HepG2 (cell line): Measurements from ENCODE around the gene TDRD6. TPM values are rescaled to one million over a fixed set of nuclear protein-coding genes. Genes with fewer than 3 reads are reported as not detected.
A peak's percentile ranks its signal among the peaks of the same experiment; 100 is the strongest.

Source experiments
- BCL6 ChIP-seq: IDR thresholded peaks from 2 replicates; pipeline ENCODE4 v1.6.1; 2016; ENCODE audit warnings: missing genetic modification reagents, missing compliant biosample characterization
- HNRNPLL ChIP-seq: fragments of 200-400 bp; formaldehyde crosslinking; IDR thresholded peaks from 2 replicates; pipeline ENCODE4 v1.6.1; 2017; ENCODE audit warnings: mild to moderate bottlenecking, low read depth, low read length; ENCODE audit not compliant: poor library complexity, severe bottlenecking
- HOMEZ ChIP-seq: IDR thresholded peaks from 2 replicates; pipeline ENCODE4 v1.6.1; 2016; ENCODE audit warnings: low read depth
- IKZF5 ChIP-seq: IDR thresholded peaks from 2 replicates; pipeline ENCODE4 v1.6.1; 2018; ENCODE audit warnings: missing genetic modification reagents, mild to moderate bottlenecking, missing compliant biosample characterization
- KAT2B ChIP-seq: fragments of 150-350 bp; IDR thresholded peaks from 2 replicates; pipeline ENCODE4 v1.6.1; 2014; ENCODE audit warnings: low read depth, low read length, borderline replicate concordance
- PITX1 ChIP-seq: sonication (generic); formaldehyde crosslinking; IDR thresholded peaks from 2 replicates; pipeline ENCODE4 v1.5.1; 2020; ENCODE audit warnings: mild to moderate bottlenecking, missing genetic modification reagents
- RERE ChIP-seq: IDR thresholded peaks from 2 replicates; pipeline ENCODE4 v1.6.1; 2016; ENCODE audit warnings: low read depth, missing genetic modification reagents, missing compliant biosample characterization
- TFDP2 ChIP-seq: sonication (generic); formaldehyde crosslinking; IDR thresholded peaks from 2 replicates; pipeline ENCODE4 v1.4.0; 2020; ENCODE audit warnings: missing genetic modification reagents
- ZNF10 ChIP-seq: sonication (generic); formaldehyde crosslinking; IDR thresholded peaks from 2 replicates; pipeline ENCODE4 v1.4.0; 2020; ENCODE audit warnings: mild to moderate bottlenecking, low read depth, missing genetic modification reagents, borderline replicate concordance
- ZNF143 ChIP-seq: sonication (generic); formaldehyde crosslinking; IDR thresholded peaks from 2 replicates; pipeline ENCODE4 v1.4.0; 2020; ENCODE audit warnings: missing genetic modification reagents
- ZNF558 ChIP-seq: sonication (generic); formaldehyde crosslinking; IDR thresholded peaks from 2 replicates; pipeline ENCODE4 v1.9.0; 2022; ENCODE audit warnings: mild to moderate bottlenecking, missing genetic modification reagents, borderline replicate concordance
- ZNF574 ChIP-seq: sonication (generic); formaldehyde crosslinking; IDR thresholded peaks from 2 replicates; pipeline ENCODE4 v1.4.0; 2020; ENCODE audit warnings: missing genetic modification reagents
- ZSCAN30 ChIP-seq: sonication (generic); formaldehyde crosslinking; IDR thresholded peaks from 2 replicates; pipeline ENCODE4 v1.5.0; 2020; ENCODE audit warnings: mild to moderate bottlenecking, missing genetic modification reagents
- polyA plus RNA-seq, 8 experiments: library from polyadenylated mRNA; depleted of rRNA in 3 of 8; stranded (reverse) in 7 of 8; unstranded in 1 of 8; fragments of >200 nt; fragmentation: Illumina TruSeq in 4 of 8; extraction: Trizol in 4 of 8; gene quantifications; 2 replicates each; pipeline versions ENCODE4 v1.2.1 to v1.2.3, GENCODE V29; 2011 to 2016; ENCODE audit warnings: low read depth in 4 of 8, missing spikeins in 1 of 8, mixed read lengths in 1 of 8; ENCODE audit not compliant: insufficient read depth in 1 of 8
- total RNA-seq, 5 experiments: library from RNA; depleted of rRNA; stranded (reverse); fragments of >200 nt; fragmentation: Illumina TruSeq; extraction: Trizol; gene quantifications; 2 replicates each; pipeline ENCODE4 v1.2.3, GENCODE V29; 2016; ENCODE audit warnings: low read depth in 1 of 5

The TDRD6 gene
- total and polyA plus RNA-seq, 2 of the 13 experiments (the other 11 are each of a cell fraction or from before 2014, with no cell fraction given), result not detected

- TF ChIP-seq ZNF574 (CRISPR knock-in tag) (peak; percentile 47), ZSCAN30 (CRISPR knock-in tag) (no peak), HOMEZ (CRISPR knock-in tag) (0 out of 2 replicates have a peak, but pooled peaks have one; percentile 27), ZNF143 (CRISPR knock-in tag) (peak; percentile 92), ZNF558 (no peak), IKZF5 (CRISPR knock-in tag) (no peak), ZNF10 (CRISPR knock-in tag) (no peak), TFDP2 (CRISPR knock-in tag) (peak; percentile 69), BCL6 (CRISPR knock-in tag) (no peak), KAT2B (no peak), PITX1 (CRISPR knock-in tag) (0 out of 2 replicates have a peak, but pooled peaks have one; percentile 25), RERE (CRISPR knock-in tag) (0 out of 2 replicates have a peak, but pooled peaks have one; percentile 23), HNRNPLL (peak; percentile 92)
Observed at GRCh38 chr6:46652603-46653438, 34.9 kb upstream of the TDRD6 start, which contains the start of the genes CYP39A1 and SLC25A27 (continued).
